Prostate gland (tissue), 2 donors: Measurements from ENCODE around the gene LYZL6.

Experiments
- POLR2A ChIP-seq: fragments of 450-650 bp; IDR thresholded peaks from one replicate; pipeline ENCODE4 v1.6.1; 2016; ENCODE audit warnings: antibody characterized with exemption, mild to moderate bottlenecking
- POLR2AphosphoS5 ChIP-seq: sonication (generic); formaldehyde crosslinking; IDR thresholded peaks from one replicate; pipeline ENCODE4 v1.6.1; 2017; ENCODE audit warnings: antibody characterized with exemption
- TF ChIP-seq, protein P1 (sequence below), 4 experiments: fragments of 200-600 bp in 2 of 4; fragments of 450-650 bp in 2 of 4; sonication (generic) in 2 of 4; IDR thresholded peaks; 1 replicate in 3 of 4; 2 replicates in 1 of 4; pipeline ENCODE4 v1.5.1; 2016 to 2019; ENCODE audit warnings: antibody characterized with exemption in 4 of 4, mild to moderate bottlenecking in 2 of 4, moderate library complexity in 2 of 4

DNA sequence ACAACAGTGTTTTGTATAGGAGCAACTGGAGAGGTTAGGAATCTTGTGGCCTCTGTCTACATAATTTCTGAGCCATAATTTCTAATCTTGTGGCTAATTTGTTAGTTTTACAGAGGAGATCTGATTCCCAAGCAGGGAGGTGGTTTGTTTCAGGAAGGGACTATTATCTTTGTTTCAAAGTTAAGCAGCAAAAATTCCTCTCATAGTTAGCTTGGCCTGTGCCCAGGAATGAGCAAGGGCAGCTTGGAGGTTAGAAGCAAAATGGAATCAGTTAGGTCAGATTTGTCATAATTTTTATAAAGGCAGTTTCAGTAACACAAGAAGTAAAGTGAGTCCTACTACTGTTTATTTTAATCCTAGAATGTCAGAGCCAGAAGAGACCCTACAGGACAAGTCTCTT, 10.9 kb downstream of the LYZL6 start:
- TF ChIP-seq POLR2AphosphoS5 (no peak), POLR2A (no peak)
- TF ChIP-seq, protein P1, sequence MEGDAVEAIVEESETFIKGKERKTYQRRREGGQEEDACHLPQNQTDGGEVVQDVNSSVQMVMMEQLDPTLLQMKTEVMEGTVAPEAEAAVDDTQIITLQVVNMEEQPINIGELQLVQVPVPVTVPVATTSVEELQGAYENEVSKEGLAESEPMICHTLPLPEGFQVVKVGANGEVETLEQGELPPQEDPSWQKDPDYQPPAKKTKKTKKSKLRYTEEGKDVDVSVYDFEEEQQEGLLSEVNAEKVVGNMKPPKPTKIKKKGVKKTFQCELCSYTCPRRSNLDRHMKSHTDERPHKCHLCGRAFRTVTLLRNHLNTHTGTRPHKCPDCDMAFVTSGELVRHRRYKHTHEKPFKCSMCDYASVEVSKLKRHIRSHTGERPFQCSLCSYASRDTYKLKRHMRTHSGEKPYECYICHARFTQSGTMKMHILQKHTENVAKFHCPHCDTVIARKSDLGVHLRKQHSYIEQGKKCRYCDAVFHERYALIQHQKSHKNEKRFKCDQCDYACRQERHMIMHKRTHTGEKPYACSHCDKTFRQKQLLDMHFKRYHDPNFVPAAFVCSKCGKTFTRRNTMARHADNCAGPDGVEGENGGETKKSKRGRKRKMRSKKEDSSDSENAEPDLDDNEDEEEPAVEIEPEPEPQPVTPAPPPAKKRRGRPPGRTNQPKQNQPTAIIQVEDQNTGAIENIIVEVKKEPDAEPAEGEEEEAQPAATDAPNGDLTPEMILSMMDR (IDR thresholded peaks at IDR 0.05): no peak
